ENCODE data around the gene CRACR2A.

GRCh38 chr12:3768911-3769447 is 16.1 kb upstream of the CRACR2A start:
- TF ChIP-seq CTCF (conservative IDR thresholded peaks at IDR 0.05; ENCODE audit: low read length) = no peak
- TF ChIP-seq EZH2phosphoT487 (IDR thresholded peaks at IDR 0.05; ENCODE audit: borderline replicate concordance, low read depth, low read length) = no peak
